GM12878 (cell line): ENCODE data around the gene TOM1L2. TPM values are rescaled to one million over a fixed set of nuclear protein-coding genes. Genes with fewer than 3 reads are reported as not detected.

Experiments used
- ATAC-seq: fragments of 200-7000 bp; cut with Tn5 transposase; 3 replicates; pipeline ENCODE4 v1.9.1; 2020; ENCODE audit warnings: mild to moderate bottlenecking, moderate library complexity
- BruUV-seq: library from RNA; stranded (reverse); fragments of 400-500 nt; replicated peaks from 2 replicates; lab custom pipeline; 2021; lab: Mats Ljungman, UMichigan
- CTCF ChIA-PET: fragments of 300-600 bp; sonication (Branson Sonifier 250); formaldehyde crosslinking; extraction: SDS; loops from one replicate; lab custom pipeline; 2021; ENCODE audit warnings: inconsistent platforms; lab: Yijun Ruan, JAX
- POLR2A ChIA-PET: fragments of 350-600 bp; formaldehyde crosslinking; extraction: SDS; loops from one replicate; lab custom pipeline; 2021; ENCODE audit warnings: inconsistent platforms; lab: Charles Lee
- RAD21 ChIA-PET: fragments of 300-600 bp; sonication (Branson Sonifier 250); formaldehyde crosslinking; loops from one replicate; lab custom pipeline; 2023; ENCODE audit warnings: antibody characterized with exemption; ENCODE audit not compliant: unreplicated experiment; lab: Charles Lee
- SMC1A ChIA-PET: fragments of 300-600 bp; sonication (Branson Sonifier 250); formaldehyde crosslinking; loops from one replicate; lab custom pipeline; 2023; ENCODE audit not compliant: unreplicated experiment, uncharacterized antibody; lab: Charles Lee
- DNase-seq: peaks from one replicate; pipeline ENCODE4 v3.0.0-alpha.2; 2011; ENCODE audit warnings: low read depth, low spot score
- FAIRE-seq: peaks from 3 replicates; lab custom pipeline; 2011; peaks lifted over from hg19 to GRCh38; lab: Jason Lieb, UNC
- H2AFZ ChIP-seq: 2 replicates; pipeline ENCODE4 v1.6.0; 2011; ENCODE audit warnings: low read depth, low read length, control low read depth; ENCODE audit not compliant: control insufficient read depth
- H3K27ac ChIP-seq: 2 replicates; pipeline ENCODE4 v1.5.1; 2011; ENCODE audit warnings: control low read depth; ENCODE audit not compliant: control insufficient read depth, insufficient read depth
- H3K27me3 ChIP-seq, 2 experiments: replicated peaks in 1 of 2; 2 replicates each; pipeline versions ENCODE4 v1.6.0 to v1.6.1; 2011; ENCODE audit warnings: low read length in 1 of 2; ENCODE audit not compliant: control insufficient read depth in 2 of 2, insufficient read depth in 2 of 2
- H3K36me3 ChIP-seq, 2 experiments: 2 replicates each; pipeline ENCODE4 v1.5.1; 2011; ENCODE audit warnings: low read length in 1 of 2; ENCODE audit not compliant: control insufficient read depth in 2 of 2, insufficient read depth in 2 of 2
- H3K4me1 ChIP-seq: 2 replicates; pipeline ENCODE4 v1.6.1; 2011; ENCODE audit warnings: mild to moderate bottlenecking, low read length, moderate library complexity, mixed read lengths; ENCODE audit not compliant: control insufficient read depth, insufficient read depth
- H3K4me2 ChIP-seq: 2 replicates; pipeline ENCODE4 v1.6.0; 2011; ENCODE audit warnings: control low read depth; ENCODE audit not compliant: control insufficient read depth, insufficient read depth
- H3K4me3 ChIP-seq: fragments of 200-600 bp; sonication (generic); 2 replicates; pipeline ENCODE4 v1.5.1; 2016
- H3K79me2 ChIP-seq: 2 replicates; pipeline ENCODE4 v1.6.0; 2011; ENCODE audit warnings: low read length; ENCODE audit not compliant: control insufficient read depth, insufficient read depth
- H3K9ac ChIP-seq: 2 replicates; pipeline ENCODE4 v1.8.0; 2011; ENCODE audit warnings: low read length, control low read depth, mixed read lengths; ENCODE audit not compliant: control insufficient read depth, insufficient read depth
- H3K9me3 ChIP-seq: replicated peaks from 3 replicates; pipeline ENCODE4 v1.5.1; 2011; ENCODE audit warnings: mild to moderate bottlenecking, low read length; ENCODE audit not compliant: control insufficient read depth, insufficient read depth
- H4K20me1 ChIP-seq: 2 replicates; pipeline ENCODE4 v1.6.0; 2011; ENCODE audit not compliant: control insufficient read depth, insufficient read depth
- BACH1 ChIP-seq: fragments of 450-650 bp; IDR thresholded peaks from 2 replicates; pipeline ENCODE4 v1.6.1; 2017; ENCODE audit warnings: mild to moderate bottlenecking, borderline replicate concordance
- BCL11A ChIP-seq: IDR thresholded peaks from 2 replicates; pipeline ENCODE4 v1.6.1; 2011; ENCODE audit warnings: low read depth, low read length
- BHLHE40 ChIP-seq, 2 experiments: fragments of 450-650 bp in 1 of 2; IDR thresholded peaks; 2 replicates each; pipeline ENCODE4 v1.6.1; 2011 to 2017; ENCODE audit warnings: low read depth in 2 of 2, borderline replicate concordance in 1 of 2, improper control_type of control experiment in 1 of 2, low read length in 1 of 2, mild to moderate bottlenecking in 1 of 2
- CEBPZ ChIP-seq: fragments of 150-350 bp; IDR thresholded peaks from 2 replicates; pipeline ENCODE4 v1.6.1; 2016; ENCODE audit warnings: low read depth, low read length
- HCFC1 ChIP-seq: fragments of 150-350 bp; IDR thresholded peaks from 2 replicates; pipeline ENCODE4 v1.6.1; 2014; ENCODE audit warnings: low read length
- MEF2A ChIP-seq: IDR thresholded peaks from 2 replicates; pipeline ENCODE4 v1.6.1; 2011; ENCODE audit warnings: low read depth, mild to moderate bottlenecking, low read length, moderate library complexity; ENCODE audit not compliant: insufficient read depth
- POLR2AphosphoS5 ChIP-seq: IDR thresholded peaks from 2 replicates; pipeline ENCODE4 v1.6.1; 2011; ENCODE audit warnings: mild to moderate bottlenecking, low read length, inconsistent platforms
- SP1 ChIP-seq: IDR thresholded peaks from one replicate; pipeline ENCODE4 v1.6.1; 2011; ENCODE audit warnings: low read depth, low read length
- SUZ12 ChIP-seq: fragments of 200-600 bp; sonication (generic); IDR thresholded peaks from one replicate; pipeline ENCODE4 v1.6.1; 2018; ENCODE audit warnings: antibody characterized with exemption, mild to moderate bottlenecking; ENCODE audit not compliant: unreplicated experiment
- TARDBP ChIP-seq: IDR thresholded peaks from 2 replicates; pipeline ENCODE4 v1.6.1; 2016; ENCODE audit warnings: borderline replicate concordance
- ZNF217 ChIP-seq: fragments of 450-650 bp; IDR thresholded peaks from 2 replicates; pipeline ENCODE4 v1.6.1; 2017; ENCODE audit warnings: antibody characterized with exemption, mild to moderate bottlenecking
- in situ Hi-C: fragments of 300-500 bp; cut with MboI; formaldehyde crosslinking; loops from 9 replicates; pipeline ENCODE4 v1.14.3; 2018; ENCODE audit warnings: mixed read lengths
- intact Hi-C: fragments of 100-400 bp; cut with micrococcal nuclease; formaldehyde crosslinking; loops from one replicate; pipeline ENCODE4 v1.14.2; 2022; ENCODE audit not compliant: unreplicated experiment
- polyA plus RNA-seq, 11 experiments: library from polyadenylated mRNA; depleted of rRNA in 4 of 11; unstranded in 6 of 11; stranded (reverse) in 5 of 11; fragments of >200 nt; fragmentation: Nextera tagmentation in 4 of 11; fragmentation: Illumina TruSeq in 1 of 11; extraction: Ambion mirVana in 4 of 11; extraction: Trizol in 1 of 11; gene quantifications; 1 replicate in 1 of 11; 2 replicates in 10 of 11; pipeline versions ENCODE4 v1.2.1 to v1.2.3, GENCODE V29; 2011 to 2016; ENCODE audit warnings: inconsistent platforms in 2 of 11, missing spikeins in 2 of 11, low read depth in 1 of 11
- total RNA-seq, 4 experiments: library from RNA; depleted of rRNA in 3 of 4; stranded (reverse); fragments of >200 nt in 3 of 4; fragmentation: Illumina TruSeq in 1 of 4; extraction: Trizol in 1 of 4; gene quantifications; 2 replicates each; pipeline versions ENCODE4 v1.2.1 to v1.2.3, GENCODE V29; 2013 to 2021

TOM1L2 gene
- total and polyA plus RNA-seq, 10 of the 15 experiments (the other 5 are each of a cell fraction or from before 2014, with no cell fraction given), result 0.19 to 19.2 (median 8.1) TPM

DNA sequence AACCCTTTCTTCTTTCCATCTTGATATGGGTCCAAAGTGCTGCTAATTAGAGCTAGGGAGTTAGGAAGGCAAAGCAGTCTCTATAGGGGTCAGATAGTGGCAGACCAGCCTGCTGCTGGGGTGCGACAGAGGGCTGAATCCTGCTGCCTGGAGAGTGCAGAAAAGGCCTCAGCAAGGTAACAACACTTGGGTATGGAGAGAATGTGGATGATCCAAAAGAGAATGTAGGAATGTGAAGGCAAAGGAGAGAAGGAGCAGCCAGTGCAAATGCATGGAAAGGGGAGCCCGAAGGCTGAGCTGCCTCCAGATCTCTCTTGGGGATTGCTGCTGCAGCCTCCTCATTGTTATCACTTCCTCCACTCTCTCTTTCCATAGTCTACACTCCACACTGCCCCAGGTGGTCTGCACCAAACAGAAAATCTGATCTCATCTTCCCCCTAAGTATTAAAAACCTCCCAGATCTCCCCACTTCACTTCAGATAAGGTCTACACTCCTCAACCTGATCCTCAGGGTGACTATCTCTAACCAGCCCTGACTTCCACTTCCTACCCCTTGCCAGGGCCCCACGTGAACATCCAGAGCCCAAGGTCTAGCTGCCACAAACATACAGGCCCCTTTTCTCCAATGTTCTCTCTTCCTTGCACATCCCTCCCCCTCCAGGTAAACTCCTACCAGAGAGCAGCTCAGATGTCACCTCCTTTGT is 28.8 kb downstream of the TOM1L2 start (continued):
- TF ChIP-seq CEBPZ, result no peak
- TF ChIP-seq, all 136 proteins: peak for 0

DNA sequence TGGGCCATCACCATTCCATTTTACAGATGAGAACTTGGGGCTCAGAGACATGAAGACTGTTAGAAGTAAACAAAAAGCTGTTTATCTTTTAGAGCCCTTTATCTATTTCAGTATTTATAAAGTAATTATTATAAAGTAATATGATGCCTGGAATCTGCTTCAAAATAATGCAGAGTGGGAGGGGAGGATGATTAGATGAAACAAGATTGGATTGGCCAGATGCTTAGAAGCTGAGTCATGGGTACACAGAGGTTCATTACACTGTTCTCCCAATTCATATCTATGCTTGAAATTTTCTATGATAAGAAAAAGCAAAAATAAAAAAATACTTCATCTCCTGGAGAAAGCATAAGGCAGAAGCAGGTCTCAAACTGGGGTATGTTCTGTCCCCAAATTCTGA is 29.4 kb downstream of the TOM1L2 start:
- H3K27ac ChIP-seq, result no peak overlapping the region
- H3K27me3 ChIP-seq, result no peaks in the 10 kb centered on the region
- no peak overlapping the region for H3K9ac ChIP-seq
- ChIA-PET RAD21 (interaction anchor here (1.0 kb wide), 1 partner anchor 24 kb away, joined by 3 read pairs; no protein-coding TSS in a partner anchor), CTCF (no interaction called here), SMC1A (interaction anchor here (1.2 kb wide), 1 partner anchor 8 kb away, joined by 3 read pairs; no protein-coding TSS in a partner anchor)
- intact Hi-C loops, result no loop called here
- H3K9me3 ChIP-seq, result no peaks in the 10 kb centered on the region
- no peak overlapping the region for H3K4me3 ChIP-seq
- ATAC-seq, result no peak
- H3K79me2 ChIP-seq, result no peaks in the 10 kb centered on the region
- no peak for DNase-seq
- no peak overlapping the region for H3K4me2 ChIP-seq
- TF ChIP-seq MEF2A, result no peak
- TF ChIP-seq BACH1, result no peak
- no peak for TF ChIP-seq BCL11A
- TF ChIP-seq SUZ12, result no peak
- TF ChIP-seq HCFC1, result no peak
- TF ChIP-seq SP1, result no peak
- TF ChIP-seq POLR2AphosphoS5, result no peak
- TF ChIP-seq BHLHE40 (IDR thresholded peaks at IDR 0.05; ENCODE audit: borderline replicate concordance in 1 of 2, low read depth in 2 of 2, low read length in 1 of 2), result no peak
- TF ChIP-seq TARDBP, result no peak
- TF ChIP-seq ZNF217, result no peak
- TF ChIP-seq, all 136 proteins: peak for 0
- Histone ChIP-seq H3K36me3 (no peaks in the 10 kb centered on the region), H2AFZ (no peak overlapping the region), H4K20me1 (no peaks in the 10 kb centered on the region), H3K4me1 (peaks cover 7% of the 10 kb centered on the region; the same call in 1 of the 2 replicates)
- BruUV-seq, result no TSS peak
- in situ Hi-C loops, result no loop called here
- FAIRE-seq, result no peak
- POLR2A ChIA-PET, result no interaction called here
